Fibroblast of the aortic adventitia (primary cell): Measurements from ENCODE around the gene GAPVD1. TPM values are rescaled to one million over a fixed set of nuclear protein-coding genes. Genes with fewer than 3 reads are reported as not detected.

Source experiments
- DNase-seq: peaks from one replicate; pipeline ENCODE4 v3.0.0-alpha.2; 2010; ENCODE audit warnings: low read depth
- H3K4me3 ChIP-seq: 2 replicates; pipeline ENCODE4 v1.5.1; 2011; ENCODE audit warnings: low read depth, mild to moderate bottlenecking, control low read depth, low read length, moderate library complexity
- CTCF ChIP-seq: IDR thresholded peaks from 2 replicates; pipeline ENCODE4 v1.5.1; 2011; ENCODE audit warnings: mild to moderate bottlenecking, low read length, control low read depth, inconsistent platforms; ENCODE audit not compliant: insufficient read depth
- total RNA-seq: library from RNA; depleted of rRNA; stranded (reverse); fragments of >200 nt; gene quantifications from 2 replicates; pipeline ENCODE4 v1.2.3, GENCODE V29; 2012; ENCODE audit warnings: low replicate concordance

Gene GAPVD1
- total RNA-seq, 1 donor: 52.7 TPM

DNA sequence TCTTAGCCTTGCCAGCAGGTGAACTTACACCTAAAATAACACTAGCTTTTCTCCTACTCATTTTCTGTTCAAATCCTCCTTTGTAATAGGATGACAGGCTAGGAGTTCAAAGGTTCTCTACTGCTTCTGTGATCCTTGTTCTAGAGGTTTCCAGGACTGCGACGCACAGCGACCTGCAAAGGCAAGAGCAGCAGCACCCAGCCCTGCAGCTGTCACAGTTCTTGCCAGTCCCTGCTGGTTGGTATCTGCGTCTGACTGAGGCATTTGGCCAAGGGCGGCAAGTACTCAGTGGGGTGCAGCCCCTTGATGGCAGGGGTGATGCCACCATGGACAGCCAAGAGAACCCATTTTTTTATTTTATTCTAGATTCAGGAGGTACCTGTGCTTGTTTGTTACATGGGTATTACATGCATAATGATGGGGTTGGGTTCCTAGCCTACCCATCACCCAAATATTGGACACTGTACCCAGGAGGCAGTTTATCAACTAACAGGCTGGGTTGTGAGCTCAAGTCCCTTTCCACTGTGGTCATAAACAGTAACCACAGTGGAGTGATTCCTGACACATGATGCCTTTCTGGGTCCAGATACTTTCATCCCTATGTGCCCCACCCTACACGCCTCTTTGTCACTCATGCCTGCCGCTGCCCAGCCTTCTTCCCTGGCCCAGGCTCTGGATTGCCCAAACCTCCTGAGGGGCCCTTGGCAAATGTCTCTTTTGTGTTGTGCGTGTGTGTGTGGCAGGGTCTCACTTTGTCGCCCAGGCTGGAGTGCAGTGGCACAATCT lies 111.0 kb downstream of the GAPVD1 start:
- DNase-seq: no peak
- no peak overlapping the region for H3K4me3 ChIP-seq

DNA sequence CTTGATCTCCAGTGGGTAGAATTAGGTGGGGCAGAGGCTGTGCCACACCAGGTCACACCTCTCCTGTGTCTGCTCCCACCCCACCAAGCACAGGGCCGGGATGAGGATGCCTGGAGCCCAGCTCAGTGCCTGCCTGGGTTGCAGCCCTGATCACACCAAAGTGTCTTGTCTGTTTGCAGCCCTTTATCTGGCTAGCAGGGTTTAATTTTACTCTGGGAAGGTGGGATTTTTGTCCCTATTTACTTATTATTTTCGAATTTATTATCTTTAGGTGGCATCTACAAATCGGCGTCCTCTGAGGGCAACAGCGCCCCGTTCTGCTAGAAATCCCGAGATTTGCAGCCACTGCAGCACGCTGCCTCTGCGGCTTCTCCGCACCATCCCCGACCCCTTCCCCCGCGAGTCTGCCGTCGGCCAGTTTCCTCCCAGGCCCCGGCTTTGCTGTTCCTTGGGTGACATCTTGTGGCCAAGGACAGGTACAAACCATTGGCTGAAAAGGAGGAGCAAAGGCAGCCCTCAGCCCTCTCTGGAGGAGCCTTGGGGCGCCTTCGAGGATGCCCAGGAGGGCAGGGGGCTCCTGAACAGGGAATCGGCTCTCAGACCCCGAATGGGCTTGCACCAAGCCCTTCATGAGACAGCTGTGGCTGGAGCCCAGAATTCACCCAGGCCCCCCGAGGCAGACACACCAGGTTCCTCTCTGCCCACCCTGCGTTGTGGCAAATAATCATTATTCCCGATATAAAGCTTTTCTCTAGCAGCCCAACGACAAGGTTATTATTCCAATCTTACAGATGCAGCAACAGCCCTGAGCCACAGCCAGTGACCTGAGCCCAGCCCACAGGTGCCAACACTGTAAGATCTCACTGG lies 113.0 kb downstream of the GAPVD1 start:
- peak; percentile 77 for DNase-seq
- peak; percentile 87 for TF ChIP-seq CTCF
- peak overlapping the region; percentile 56 for H3K4me3 ChIP-seq

More for the DNA sequence above, 111.0 kb downstream of the GAPVD1 start:
- no peak for TF ChIP-seq CTCF

DNA sequence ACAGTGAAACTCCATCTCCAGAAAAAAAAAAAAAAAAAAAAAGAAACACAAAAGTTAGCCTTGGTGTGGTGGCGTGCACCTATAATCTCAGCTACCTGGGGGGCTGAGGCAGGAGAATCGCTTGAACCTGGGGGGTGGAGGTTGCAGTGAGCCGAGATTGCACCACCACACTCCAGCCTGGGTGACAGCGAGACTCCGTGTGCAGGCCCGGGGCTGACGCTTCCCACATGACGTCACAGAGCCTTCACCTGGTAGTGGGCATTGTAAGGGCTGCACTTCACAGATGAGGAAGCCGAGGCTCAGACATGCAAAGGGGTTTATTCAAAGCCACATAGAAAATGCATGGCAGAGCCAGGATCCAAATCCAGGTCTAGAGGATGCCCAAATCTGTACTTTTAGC lies 114.2 kb downstream of the GAPVD1 start:
- no peak overlapping the region for H3K4me3 ChIP-seq
- no peak for TF ChIP-seq CTCF
- DNase-seq: no peak

DNA sequence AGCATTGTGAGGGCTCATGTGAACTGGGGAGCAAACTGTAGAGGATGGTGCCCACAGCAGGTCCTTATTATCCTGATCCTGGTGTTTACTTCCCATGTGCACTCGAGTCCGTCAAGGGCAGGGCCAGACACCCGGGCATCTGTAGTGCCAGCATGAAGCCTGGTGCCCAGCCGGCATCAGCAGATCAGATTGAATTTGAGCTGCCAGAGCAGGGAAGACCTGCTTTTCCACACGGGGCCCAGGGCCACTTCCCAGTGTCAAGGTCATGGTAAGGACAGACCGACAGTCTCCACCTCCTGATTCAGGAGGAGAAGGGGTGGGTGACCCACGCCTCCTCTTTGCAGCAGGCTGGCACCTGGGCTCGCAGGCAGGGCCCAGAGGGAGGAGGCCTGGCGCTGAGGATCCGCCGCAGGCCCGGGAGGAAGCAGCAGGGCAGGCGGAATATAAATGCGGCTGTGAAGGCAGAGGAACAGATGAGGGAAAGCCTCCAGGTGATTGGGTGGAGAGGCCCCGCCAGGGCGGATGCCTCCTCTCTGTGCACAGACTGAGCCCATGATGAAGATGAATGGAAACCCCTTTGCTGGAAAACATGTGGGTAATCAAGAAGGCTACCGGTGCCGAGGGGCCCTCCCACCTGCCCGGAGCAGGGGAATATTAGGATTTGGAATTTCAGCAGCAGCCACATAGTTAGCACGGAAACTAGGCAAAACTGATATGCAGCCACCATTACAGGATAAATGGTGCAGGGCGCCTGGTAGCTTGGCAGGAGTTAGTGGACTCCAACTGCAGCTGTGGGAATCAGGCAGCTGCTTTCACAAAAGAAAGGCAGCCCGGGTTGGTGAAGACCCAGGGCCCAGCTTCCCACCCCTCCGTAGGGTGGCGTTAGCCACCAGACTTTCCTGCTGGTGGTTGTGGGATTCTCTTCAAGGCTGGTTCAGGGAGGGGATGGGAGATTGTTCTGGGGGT lies 114.9 kb downstream of the GAPVD1 start:
- no peak overlapping the region for H3K4me3 ChIP-seq
- DNase-seq: no peak
- no peak for TF ChIP-seq CTCF

GRCh38 chr9:125377584-125378250 lies 116.1 kb downstream of the GAPVD1 start:
- TF ChIP-seq CTCF: no peak
- no peak overlapping the region for H3K4me3 ChIP-seq
- DNase-seq: no peak

- DNase-seq: no peak
- H3K4me3 ChIP-seq: no peak overlapping the region
- no peak for TF ChIP-seq CTCF
These were observed 117.2 kb downstream of the GAPVD1 start for GRCh38 chr9:125378778-125379177.
